KBM-7 (cell line): Measurements from ENCODE around the gene VEPH1.
A peak's percentile ranks its signal among the peaks of the same experiment; 100 is the strongest.

ENCODE experiments used
- DNase-seq: peaks from one replicate; pipeline ENCODE4 v3.0.0-alpha.2; 2015
- in situ Hi-C: fragments of 300-500 bp; cut with MboI; formaldehyde crosslinking; loops from 2 replicates; pipeline ENCODE4 v1.14.3; 2020; ENCODE audit warnings: low sequenced_read_pairs, low pct_unique_long_range_greater_than_20kb, mixed read lengths

VEPH1 gene

GRCh38 chr3:157445857-157446256 lies 57.4 kb downstream of the VEPH1 start:
- in situ Hi-C loops, result no loop called here
- no peak for DNase-seq

- in situ Hi-C loops, result no loop called here
- no peak for DNase-seq
Measured at GRCh38 chr3:157444797-157445184, 58.4 kb downstream of the VEPH1 start.

GRCh38 chr3:157443905-157444796 lies 59.1 kb downstream of the VEPH1 start:
- in situ Hi-C loops, result no loop called here
- DNase-seq, result no peak

- in situ Hi-C loops, result no loop called here
- DNase-seq, result no peak
Measured at GRCh38 chr3:157442729-157443128, 60.5 kb downstream of the VEPH1 start.

GRCh38 chr3:157441102-157441624 lies 62.1 kb downstream of the VEPH1 start:
- in situ Hi-C loops, result no loop called here
- no peak for DNase-seq

- in situ Hi-C loops, result no loop called here
- no peak for DNase-seq
Measured at GRCh38 chr3:157438194-157438730, 65.0 kb downstream of the VEPH1 start.

GRCh38 chr3:157436583-157437291 lies 66.5 kb downstream of the VEPH1 start, which contains the start of gene PTX3:
TSS of gene PTX3 (plus strand) at chr3:157436850. CDS start at chr3:157436934, 84 bp downstream.
- in situ Hi-C loops, result no loop called here
- peak; percentile 77 for DNase-seq

- in situ Hi-C loops, result no loop called here
- no peak for DNase-seq
Measured at GRCh38 chr3:157429708-157430107, 73.5 kb downstream of the VEPH1 start.

GRCh38 chr3:157428853-157429252 lies 74.4 kb downstream of the VEPH1 start:
- in situ Hi-C loops, result no loop called here
- DNase-seq, result no peak

- DNase-seq, result no peak
- in situ Hi-C loops, result no loop called here
Measured at GRCh38 chr3:157427901-157428300, 75.3 kb downstream of the VEPH1 start.

- DNase-seq, result no peak
- in situ Hi-C loops, result no loop called here
Measured at GRCh38 chr3:157423337-157423736, 79.9 kb downstream of the VEPH1 start.

- in situ Hi-C loops, result no loop called here
- no peak for DNase-seq
Measured at GRCh38 chr3:157420606-157421130, 82.5 kb downstream of the VEPH1 start.

GRCh38 chr3:157418104-157418503 lies 85.1 kb downstream of the VEPH1 start:
- in situ Hi-C loops, result no loop called here
- DNase-seq, result no peak

GRCh38 chr3:157417247-157417646 lies 86.0 kb downstream of the VEPH1 start:
- in situ Hi-C loops, result no loop called here

GRCh38 chr3:157416347-157417087 lies 86.7 kb downstream of the VEPH1 start:
- in situ Hi-C loops, result no loop called here

More at GRCh38 chr3:157417247-157417646, 86.0 kb downstream of the VEPH1 start:
- DNase-seq, result no peak

GRCh38 chr3:157414861-157415260 lies 88.4 kb downstream of the VEPH1 start:
- in situ Hi-C loops, result no loop called here
- DNase-seq, result no peak

More at GRCh38 chr3:157416347-157417087, 86.7 kb downstream of the VEPH1 start:
- no peak for DNase-seq

GRCh38 chr3:157412323-157412855 lies 90.8 kb downstream of the VEPH1 start:
- in situ Hi-C loops, result no loop called here
- DNase-seq, result no peak

GRCh38 chr3:157410945-157411344 lies 92.3 kb downstream of the VEPH1 start:
- in situ Hi-C loops, result no loop called here
- no peak for DNase-seq

- DNase-seq, result no peak
- in situ Hi-C loops, result no loop called here
Measured at GRCh38 chr3:157409516-157409915, 93.7 kb downstream of the VEPH1 start.
